ENCODE results near the gene DNAJC4. TPM values are rescaled to one million over a fixed set of nuclear protein-coding genes. Genes with fewer than 3 reads are reported as not detected.

Gene DNAJC4
- total and polyA plus RNA-seq, 12 donors = 19.9 to 220 (median 66.8) TPM

DNA sequence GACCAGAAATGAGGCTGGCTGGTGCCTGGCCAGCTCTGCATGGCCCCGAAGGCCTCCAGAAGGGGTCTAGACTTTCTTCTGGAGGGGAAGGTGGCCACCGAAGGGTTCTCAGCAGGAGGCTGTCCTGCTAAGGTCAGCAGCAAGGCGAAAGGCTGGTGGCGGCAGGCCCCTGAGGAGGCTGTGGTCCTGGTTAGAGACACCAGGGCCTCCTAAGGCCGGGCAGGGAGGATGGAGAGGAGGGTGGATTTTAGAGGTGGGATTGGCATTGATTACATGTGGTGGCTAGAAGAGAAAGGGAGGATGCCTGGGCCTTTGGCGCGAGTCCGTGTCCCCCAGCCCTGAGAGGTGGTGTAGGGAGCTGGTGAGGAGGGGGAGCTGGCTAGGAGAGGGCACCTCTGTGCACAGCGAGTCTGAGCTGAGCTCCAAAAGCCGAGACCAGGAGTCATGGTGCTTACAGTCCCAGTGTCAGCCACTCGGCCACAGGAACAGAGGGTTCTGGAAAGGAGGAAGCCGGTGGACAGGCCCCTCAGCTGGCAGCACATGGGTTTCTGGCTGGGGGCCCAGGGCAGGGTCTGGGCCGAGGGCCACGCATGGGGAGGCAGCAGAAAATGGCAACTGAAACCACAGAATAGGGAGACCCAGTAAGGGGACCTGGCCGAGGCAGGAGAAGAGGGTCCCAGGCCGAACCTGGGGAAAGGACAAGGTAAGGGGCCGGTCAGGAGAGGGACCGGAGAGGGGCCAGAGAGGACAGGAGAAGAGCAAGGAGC lies 21.4 kb upstream of the DNAJC4 start:
- H3K27ac ChIP-seq = peak overlapping the region in 2 of 5 donors; percentile 82 to 88
- peak in 1 of 7 donors; percentile 12 for DNase-seq
- WGBS, 4 donors = 81 to 87% (median 83%) methylated on average over 16 to 18 of the region's 18 CpGs
- peaks cover 8 to 24% of the 10 kb centered on the region in 2 donors for H3K4me1 ChIP-seq (replicated peaks in 1 of 2)
- intact Hi-C loops (cut with DNase I) = loop anchor here in 1 of 2 donors (5.0 kb wide), 1 partner anchor 88 kb away; no protein-coding TSS in a partner anchor
- no peaks in the 10 kb centered on the region for H3K9me3 ChIP-seq (replicated peaks in 1 of 3)
- TF ChIP-seq, protein P1, sequence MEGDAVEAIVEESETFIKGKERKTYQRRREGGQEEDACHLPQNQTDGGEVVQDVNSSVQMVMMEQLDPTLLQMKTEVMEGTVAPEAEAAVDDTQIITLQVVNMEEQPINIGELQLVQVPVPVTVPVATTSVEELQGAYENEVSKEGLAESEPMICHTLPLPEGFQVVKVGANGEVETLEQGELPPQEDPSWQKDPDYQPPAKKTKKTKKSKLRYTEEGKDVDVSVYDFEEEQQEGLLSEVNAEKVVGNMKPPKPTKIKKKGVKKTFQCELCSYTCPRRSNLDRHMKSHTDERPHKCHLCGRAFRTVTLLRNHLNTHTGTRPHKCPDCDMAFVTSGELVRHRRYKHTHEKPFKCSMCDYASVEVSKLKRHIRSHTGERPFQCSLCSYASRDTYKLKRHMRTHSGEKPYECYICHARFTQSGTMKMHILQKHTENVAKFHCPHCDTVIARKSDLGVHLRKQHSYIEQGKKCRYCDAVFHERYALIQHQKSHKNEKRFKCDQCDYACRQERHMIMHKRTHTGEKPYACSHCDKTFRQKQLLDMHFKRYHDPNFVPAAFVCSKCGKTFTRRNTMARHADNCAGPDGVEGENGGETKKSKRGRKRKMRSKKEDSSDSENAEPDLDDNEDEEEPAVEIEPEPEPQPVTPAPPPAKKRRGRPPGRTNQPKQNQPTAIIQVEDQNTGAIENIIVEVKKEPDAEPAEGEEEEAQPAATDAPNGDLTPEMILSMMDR (IDR thresholded peaks at IDR 0.05) = no peak
- TF ChIP-seq POLR2A (IDR thresholded peaks at IDR 0.05) = no peak
- no peaks in the 10 kb centered on the region for H3K27me3 ChIP-seq
- H3K4me3 ChIP-seq = no peak overlapping the region
- peaks cover 0 to 3% of the 10 kb centered on the region in 2 donors for H3K36me3 ChIP-seq (replicated peaks in 1 of 2)

DNA sequence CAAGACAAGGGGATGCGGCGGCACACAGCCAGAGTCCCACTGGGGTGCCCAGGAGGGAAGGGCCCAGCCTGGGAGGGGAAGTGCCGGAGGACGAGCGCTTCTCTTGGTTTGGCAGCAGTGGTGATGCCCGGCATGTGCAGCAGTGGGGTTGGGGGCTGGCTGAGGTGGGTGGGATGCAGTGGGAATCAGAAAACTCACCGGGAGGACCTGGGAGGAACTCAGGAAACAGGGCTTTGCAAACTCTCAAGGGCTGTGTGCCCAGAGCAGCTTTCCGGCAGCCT lies 20.8 kb upstream of the DNAJC4 start:
- peaks cover 2 to 19% of the 10 kb centered on the region in 2 donors for H3K4me1 ChIP-seq (replicated peaks in 1 of 2)
- no peak overlapping the region for H3K27ac ChIP-seq
- H3K9me3 ChIP-seq (replicated peaks in 1 of 3) = no peaks in the 10 kb centered on the region
- no peaks in the 10 kb centered on the region for H3K27me3 ChIP-seq
- DNase-seq = no peak
- 86 to 91% (median 88%) methylated on average over 8 of the region's 8 CpGs for WGBS, 4 donors
- intact Hi-C loops (cut with DNase I) = loop anchor here in 1 of 2 donors (5.0 kb wide), 1 partner anchor 88 kb away; no protein-coding TSS in a partner anchor
- no peak overlapping the region for H3K4me3 ChIP-seq
- TF ChIP-seq, protein P1 (IDR thresholded peaks at IDR 0.05) = no peak
- TF ChIP-seq POLR2A (IDR thresholded peaks at IDR 0.05) = no peak
- H3K36me3 ChIP-seq (replicated peaks in 1 of 2) = no peaks in the 10 kb centered on the region

DNA sequence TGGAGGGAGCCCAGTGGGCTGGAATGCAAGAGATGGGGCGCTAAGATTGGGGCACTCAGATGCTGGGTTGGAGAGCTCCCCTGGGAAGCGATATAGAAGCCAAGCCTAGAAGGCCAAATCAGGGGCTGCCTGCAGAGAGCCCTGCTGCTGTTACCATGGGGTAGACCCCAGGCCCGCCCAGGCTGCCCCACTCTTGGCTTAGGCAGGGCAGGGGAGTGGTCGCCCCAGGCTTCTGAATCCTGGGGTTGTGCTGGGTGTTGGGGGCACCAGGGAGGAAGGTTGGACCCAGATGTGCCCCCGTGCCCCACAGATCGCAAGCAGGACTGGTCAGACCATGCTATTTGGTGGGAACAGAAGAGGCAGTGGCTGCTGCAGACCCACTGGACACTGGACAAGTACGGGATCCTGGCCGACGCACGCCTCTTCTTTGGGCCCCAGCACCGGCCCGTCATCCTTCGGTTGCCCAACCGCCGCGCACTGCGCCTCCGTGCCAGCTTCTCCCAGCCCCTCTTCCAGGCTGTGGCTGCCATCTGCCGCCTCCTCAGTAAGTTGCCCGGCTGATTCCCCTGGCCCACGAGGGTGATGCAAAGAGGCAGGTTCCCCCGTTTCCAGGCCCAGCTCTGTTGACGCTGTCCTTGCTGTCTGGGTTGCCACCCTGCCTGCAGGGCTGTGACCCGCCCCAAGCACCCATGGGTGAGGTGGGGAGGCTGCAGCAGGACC lies 19.9 kb upstream of the DNAJC4 start:
- Histone ChIP-seq H3K4me3 (no peak overlapping the region), H3K27ac (no peak overlapping the region), H3K4me1 (replicated peaks in 1 of 2) (peaks cover 0 to 13% of the 10 kb centered on the region in 2 donors), H3K9me3 (replicated peaks in 1 of 3) (no peaks in the 10 kb centered on the region), H3K36me3 (replicated peaks in 1 of 2) (no peaks in the 10 kb centered on the region), H3K27me3 (no peaks in the 10 kb centered on the region)
- peak in 1 of 7 donors; percentile 13 for DNase-seq
- TF ChIP-seq POLR2A (IDR thresholded peaks at IDR 0.05) = no peak
- TF ChIP-seq, protein P1 (IDR thresholded peaks at IDR 0.05) = no peak
- intact Hi-C loops (cut with DNase I) = no loop called here
- WGBS, 4 donors = 93 to 97% (median 96%) methylated on average over 21 to 24 of the region's 24 CpGs

DNA sequence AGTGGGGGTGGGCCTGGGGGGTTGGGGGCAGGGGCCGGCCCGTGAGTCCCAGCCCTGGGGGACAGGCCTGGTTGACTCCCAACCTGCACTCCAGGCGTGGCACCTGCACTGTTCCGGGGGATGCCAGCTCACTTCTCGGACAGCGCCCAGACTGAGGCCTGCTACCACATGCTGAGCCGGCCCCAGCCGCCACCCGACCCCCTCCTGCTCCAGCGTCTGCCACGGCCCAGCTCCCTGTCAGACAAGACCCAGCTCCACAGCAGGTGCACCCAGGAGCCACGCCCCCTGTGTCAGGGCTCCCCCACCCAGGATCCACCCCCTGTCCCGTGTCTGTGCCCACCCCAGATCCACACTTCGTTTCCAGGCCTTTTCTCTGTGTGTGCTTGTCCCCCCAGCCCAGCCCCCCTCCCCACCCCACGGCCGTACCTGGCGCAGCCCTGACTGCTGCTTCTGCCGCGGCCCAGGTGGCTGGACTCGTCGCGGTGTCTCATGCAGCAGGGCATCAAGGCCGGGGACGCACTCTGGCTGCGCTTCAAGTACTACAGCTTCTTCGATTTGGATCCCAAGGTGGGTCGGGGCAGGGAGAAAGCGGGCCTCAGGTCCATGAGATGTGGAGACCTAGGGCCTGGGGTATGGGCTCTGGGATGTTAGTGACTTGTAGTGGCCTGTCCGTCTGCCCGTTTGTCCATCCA lies 19.0 kb upstream of the DNAJC4 start:
- DNase-seq = peak in 1 of 7 donors; percentile 14
- H3K36me3 ChIP-seq (replicated peaks in 1 of 2) = no peaks in the 10 kb centered on the region
- H3K27ac ChIP-seq = no peak overlapping the region
- TF ChIP-seq, protein P1 (IDR thresholded peaks at IDR 0.05) = no peak
- TF ChIP-seq POLR2A (IDR thresholded peaks at IDR 0.05) = no peak
- peaks cover 0 to 13% of the 10 kb centered on the region in 2 donors for H3K4me1 ChIP-seq (replicated peaks in 1 of 2)
- 88 to 93% (median 89%) methylated on average over 9 to 30 of the region's 30 CpGs for WGBS, 4 donors
- no peaks in the 10 kb centered on the region for H3K9me3 ChIP-seq (replicated peaks in 1 of 3)
- intact Hi-C loops (cut with DNase I) = no loop called here
- no peak overlapping the region for H3K4me3 ChIP-seq
- no peaks in the 10 kb centered on the region for H3K27me3 ChIP-seq

Data from adrenal gland (tissue), 12 donors.